Measurements from ENCODE around the gene PES1. TPM values are rescaled to one million over a fixed set of nuclear protein-coding genes. Genes with fewer than 3 reads are reported as not detected.

Gene PES1
- total RNA-seq, 1 experiment from 2014 or later: 162 TPM

DNA sequence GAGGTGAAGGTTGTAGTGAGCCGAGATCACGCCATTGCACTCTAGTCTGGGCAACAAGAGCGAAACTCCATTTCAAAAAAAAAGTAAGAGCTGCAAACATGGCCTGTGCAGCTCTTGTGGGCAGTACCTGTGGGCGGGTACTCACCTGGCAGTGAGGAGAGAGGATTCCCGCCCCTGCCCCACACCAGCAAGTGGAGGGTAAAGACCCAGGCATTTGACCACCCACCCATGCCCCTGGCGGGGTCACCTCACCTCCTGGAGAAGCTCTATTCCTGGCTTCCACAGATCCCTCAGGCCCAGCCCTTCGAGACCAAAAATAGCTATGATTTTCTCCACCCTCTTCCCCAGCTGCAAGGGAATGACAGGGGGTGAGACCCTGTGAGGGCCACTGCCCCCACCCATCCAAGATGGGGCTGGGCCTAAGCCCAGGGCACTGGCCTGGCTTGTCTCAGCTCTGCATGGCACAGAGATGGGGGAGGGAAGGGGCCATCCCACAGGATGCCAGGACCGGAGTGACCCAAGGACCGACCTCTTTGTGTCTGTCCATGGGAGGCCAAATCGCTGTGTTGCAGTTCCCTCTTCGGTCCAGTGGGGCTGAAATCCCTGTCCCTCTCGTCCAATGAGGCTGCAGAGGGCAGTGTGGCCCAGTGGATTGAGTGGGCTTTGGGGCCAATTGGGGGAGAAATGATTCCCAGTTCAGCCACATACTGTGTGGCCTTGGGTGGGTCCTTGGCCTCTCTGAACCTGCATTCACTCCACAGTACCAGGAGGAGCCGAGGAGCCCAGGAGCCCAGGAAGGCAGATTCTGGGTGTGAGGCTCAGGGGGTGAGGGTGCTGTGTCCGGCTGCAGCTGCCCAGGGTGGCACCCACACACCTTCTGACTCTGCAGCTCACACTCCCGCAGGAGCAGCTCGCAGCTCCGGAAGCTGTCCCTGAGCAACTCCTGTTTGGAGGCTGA is 59.8 kb downstream of the PES1 start:
- in situ Hi-C loops (cut with HindIII; ENCODE audit: low sequenced_read_pairs): no loop called here
- no peak for DNase-seq (ENCODE audit: low spot score)

DNA sequence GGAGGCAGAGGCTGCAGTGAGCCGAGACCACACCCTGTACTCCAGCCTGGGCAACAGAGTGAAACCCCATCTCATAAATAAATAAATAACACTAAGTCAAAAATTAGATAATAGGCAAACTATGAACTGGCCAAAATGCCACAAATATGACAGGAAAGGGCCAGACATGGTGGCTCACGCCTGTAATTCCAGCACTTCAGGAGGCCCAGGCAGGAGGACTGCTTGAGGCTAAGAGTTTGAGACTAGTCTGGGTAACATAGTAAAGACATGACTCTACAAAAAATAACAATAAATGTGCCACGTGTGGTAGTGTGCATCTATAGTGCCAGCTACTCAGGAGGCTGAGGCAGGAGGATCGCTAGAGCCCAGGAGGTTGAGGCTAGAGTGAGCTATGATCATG is 65.1 kb downstream of the PES1 start:
- no peak for DNase-seq (ENCODE audit: low spot score)
- in situ Hi-C loops (cut with HindIII; ENCODE audit: low sequenced_read_pairs): no loop called here

Other genes starting within 250 kb of the PES1 start
- gene SF3A1, start 235.0 kb downstream of the PES1 start, total RNA-seq (2014; rRNA removed; shearing (Covaris generic)): 16.5 and 25.5 TPM in 2 replicates
- gene CCDC157, start 234.9 kb downstream of the PES1 start, total RNA-seq (2014; rRNA removed; shearing (Covaris generic)): 1.8 and 2.9 TPM in 2 replicates
- 20.5 and 23.2 TPM in 2 replicates for gene RNF215, start 204.5 kb downstream of the PES1 start, total RNA-seq (2014; rRNA removed; shearing (Covaris generic))
- 13.1 and 15.8 TPM in 2 replicates for gene SEC14L2, start 194.9 kb downstream of the PES1 start, total RNA-seq (2014; rRNA removed; shearing (Covaris generic))
- 79.7 and 96.7 TPM in 2 replicates for gene MTFP1, start 166.1 kb downstream of the PES1 start, total RNA-seq (2014; rRNA removed; shearing (Covaris generic))
- gene SEC14L3, start 119.9 kb downstream of the PES1 start, total RNA-seq (2014; rRNA removed; shearing (Covaris generic)): not detected in 2 replicates
- not detected in 2 replicates for gene SEC14L4, start 86.2 kb downstream of the PES1 start, total RNA-seq (2014; rRNA removed; shearing (Covaris generic))
- gene SEC14L6, start 45.2 kb downstream of the PES1 start, total RNA-seq (2014; rRNA removed; shearing (Covaris generic)): not detected in 2 replicates
- 3.9 TPM in 1 of 2 replicates, not detected in the other for gene GAL3ST1, start 17.2 kb downstream of the PES1 start, total RNA-seq (2014; rRNA removed; shearing (Covaris generic))
- gene TCN2, start 15.3 kb upstream of the PES1 start, total RNA-seq (2014; rRNA removed; shearing (Covaris generic)): 12.9 and 17.1 TPM in 2 replicates
- gene SLC35E4, start 43.9 kb upstream of the PES1 start, total RNA-seq (2014; rRNA removed; shearing (Covaris generic)): 6.3 and 15.5 TPM in 2 replicates
- gene DUSP18, start 76.0 kb upstream of the PES1 start, total RNA-seq (2014; rRNA removed; shearing (Covaris generic)): 4.5 and 5.1 TPM in 2 replicates
- 3.0 and 4.4 TPM in 2 replicates for gene OSBP2, start 103.0 kb upstream of the PES1 start, total RNA-seq (2014; rRNA removed; shearing (Covaris generic))

All from G401 (cell line).